ENCODE results near the gene DPP10. TPM values are rescaled to one million over a fixed set of nuclear protein-coding genes. Genes with fewer than 3 reads are reported as not detected.

The DPP10 gene
- total RNA-seq, 1 donor from 2014 or later, result 73.0 TPM

GRCh38 chr2:114812261-114812660, 369.8 kb downstream of the DPP10 start:
- no peaks in the 10 kb centered on the region for H3K36me3 Mint-ChIP-seq
- no peak for DNase-seq (ENCODE audit: low spot score in 2 of 2, unreplicated experiment in 2 of 2)
- H3K27ac Mint-ChIP-seq, result no peak overlapping the region
- H3K27me3 Mint-ChIP-seq (ENCODE audit: low read depth), result peaks cover 1% of the 10 kb centered on the region
- TF ChIP-seq CTCF (IDR thresholded peaks at IDR 0.05; ENCODE audit: unreplicated experiment), result no peak
- no peaks in the 10 kb centered on the region for H3K4me1 Mint-ChIP-seq
- no peak overlapping the region for H3K4me3 Mint-ChIP-seq
- H3K9me3 Mint-ChIP-seq, result no peaks in the 10 kb centered on the region

GRCh38 chr2:114814355-114814754, 371.9 kb downstream of the DPP10 start:
- no peak for TF ChIP-seq CTCF (IDR thresholded peaks at IDR 0.05; ENCODE audit: unreplicated experiment)
- Mint-ChIP-seq H3K4me1 (no peaks in the 10 kb centered on the region), H3K27me3 (ENCODE audit: low read depth) (peaks cover 1% of the 10 kb centered on the region), H3K27ac (no peak overlapping the region), H3K36me3 (no peaks in the 10 kb centered on the region), H3K9me3 (no peaks in the 10 kb centered on the region), H3K4me3 (no peak overlapping the region)
- DNase-seq (ENCODE audit: low spot score in 2 of 2, unreplicated experiment in 2 of 2), result no peak

GRCh38 chr2:114821055-114821454, 378.6 kb downstream of the DPP10 start:
- no peaks in the 10 kb centered on the region for H3K27me3 Mint-ChIP-seq (ENCODE audit: low read depth)
- DNase-seq (ENCODE audit: low spot score in 2 of 2, unreplicated experiment in 2 of 2), result no peak
- TF ChIP-seq CTCF (IDR thresholded peaks at IDR 0.05; ENCODE audit: unreplicated experiment), result no peak
- H3K9me3 Mint-ChIP-seq, result peaks cover 4% of the 10 kb centered on the region
- no peak overlapping the region for H3K4me3 Mint-ChIP-seq
- H3K36me3 Mint-ChIP-seq, result no peaks in the 10 kb centered on the region
- no peak overlapping the region for H3K27ac Mint-ChIP-seq
- H3K4me1 Mint-ChIP-seq, result no peaks in the 10 kb centered on the region

- Mint-ChIP-seq H3K4me3 (no peak overlapping the region), H3K36me3 (no peaks in the 10 kb centered on the region), H3K27ac (no peak overlapping the region), H3K4me1 (no peaks in the 10 kb centered on the region), H3K9me3 (no peaks in the 10 kb centered on the region), H3K27me3 (ENCODE audit: low read depth) (peaks cover 15% of the 10 kb centered on the region)
- DNase-seq (ENCODE audit: low spot score in 2 of 2, unreplicated experiment in 2 of 2), result no peak
- no peak for TF ChIP-seq CTCF (IDR thresholded peaks at IDR 0.05; ENCODE audit: unreplicated experiment)
These were observed 401.5 kb downstream of the DPP10 start for GRCh38 chr2:114843963-114844362.

GRCh38 chr2:114857196-114857595, 414.8 kb downstream of the DPP10 start:
- Mint-ChIP-seq H3K9me3 (no peaks in the 10 kb centered on the region), H3K4me3 (no peak overlapping the region), H3K27me3 (ENCODE audit: low read depth) (peaks cover under 1% of the 10 kb centered on the region), H3K4me1 (no peaks in the 10 kb centered on the region), H3K27ac (no peak overlapping the region), H3K36me3 (no peaks in the 10 kb centered on the region)
- no peak for DNase-seq (ENCODE audit: low spot score in 2 of 2, unreplicated experiment in 2 of 2)
- TF ChIP-seq CTCF (IDR thresholded peaks at IDR 0.05; ENCODE audit: unreplicated experiment), result no peak
